IPS-18c (cell line): Measurements from ENCODE around the gene LDLR.

Source experiments
- H3K4me3 ChIP-seq: 2 replicates; pipeline ENCODE4 v1.7.0; 2013; ENCODE audit warnings: low read depth, mild to moderate bottlenecking, low read length, moderate library complexity; ENCODE audit not compliant: insufficient read depth
- H3K9me3 ChIP-seq: one replicate; pipeline ENCODE4 v1.6.1; 2013; ENCODE audit warnings: mild to moderate bottlenecking, low read length, moderate library complexity; ENCODE audit not compliant: control insufficient read depth, insufficient read depth

Gene LDLR

DNA sequence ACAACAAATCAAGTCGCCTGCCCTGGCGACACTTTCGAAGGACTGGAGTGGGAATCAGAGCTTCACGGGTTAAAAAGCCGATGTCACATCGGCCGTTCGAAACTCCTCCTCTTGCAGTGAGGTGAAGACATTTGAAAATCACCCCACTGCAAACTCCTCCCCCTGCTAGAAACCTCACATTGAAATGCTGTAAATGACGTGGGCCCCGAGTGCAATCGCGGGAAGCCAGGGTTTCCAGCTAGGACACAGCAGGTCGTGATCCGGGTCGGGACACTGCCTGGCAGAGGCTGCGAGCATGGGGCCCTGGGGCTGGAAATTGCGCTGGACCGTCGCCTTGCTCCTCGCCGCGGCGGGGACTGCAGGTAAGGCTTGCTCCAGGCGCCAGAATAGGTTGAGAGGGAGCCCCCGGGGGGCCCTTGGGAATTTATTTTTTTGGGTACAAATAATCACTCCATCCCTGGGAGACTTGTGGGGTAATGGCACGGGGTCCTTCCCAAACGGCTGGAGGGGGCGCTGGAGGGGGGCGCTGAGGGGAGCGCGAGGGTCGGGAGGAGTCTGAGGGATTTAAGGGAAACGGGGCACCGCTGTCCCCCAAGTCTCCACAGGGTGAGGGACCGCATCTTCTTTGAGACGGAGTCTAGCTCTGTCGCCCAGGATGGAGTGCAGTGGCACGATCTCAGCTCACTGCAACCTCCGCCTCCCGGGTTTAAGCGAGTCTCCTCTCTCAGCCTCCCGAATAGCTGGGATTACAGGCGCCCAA is at the start of gene LDLR:
TSS of gene LDLR (plus strand) at position 210 of the 760 bp plus-strand sequence. CDS start at position 296, 86 bp downstream.
- H3K9me3 ChIP-seq: no peaks in the 10 kb centered on the region
- peak within 1 kb of the TSS; percentile 82 for H3K4me3 ChIP-seq

DNA sequence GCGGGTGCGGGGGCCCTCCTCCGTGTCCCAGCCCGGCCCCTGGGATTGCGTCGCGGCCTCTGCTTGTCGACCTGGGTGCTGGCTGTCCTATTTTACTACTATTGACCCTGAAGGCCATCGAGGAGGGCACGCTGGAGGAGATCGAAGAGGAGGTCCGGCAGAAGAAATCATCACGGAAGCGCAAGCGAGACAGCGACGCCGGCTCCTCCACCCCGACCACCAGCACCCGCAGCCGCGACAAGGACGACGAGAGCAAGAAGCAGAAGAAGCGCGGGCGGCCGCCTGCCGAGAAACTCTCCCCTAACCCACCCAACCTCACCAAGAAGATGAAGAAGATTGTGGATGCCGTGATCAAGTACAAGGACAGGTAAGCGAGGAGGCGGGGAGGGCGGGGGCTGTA is 48.1 kb upstream of the LDLR start:
- Histone ChIP-seq H3K9me3 (peaks cover 4% of the 10 kb centered on the region), H3K4me3 (no peak overlapping the region)

DNA sequence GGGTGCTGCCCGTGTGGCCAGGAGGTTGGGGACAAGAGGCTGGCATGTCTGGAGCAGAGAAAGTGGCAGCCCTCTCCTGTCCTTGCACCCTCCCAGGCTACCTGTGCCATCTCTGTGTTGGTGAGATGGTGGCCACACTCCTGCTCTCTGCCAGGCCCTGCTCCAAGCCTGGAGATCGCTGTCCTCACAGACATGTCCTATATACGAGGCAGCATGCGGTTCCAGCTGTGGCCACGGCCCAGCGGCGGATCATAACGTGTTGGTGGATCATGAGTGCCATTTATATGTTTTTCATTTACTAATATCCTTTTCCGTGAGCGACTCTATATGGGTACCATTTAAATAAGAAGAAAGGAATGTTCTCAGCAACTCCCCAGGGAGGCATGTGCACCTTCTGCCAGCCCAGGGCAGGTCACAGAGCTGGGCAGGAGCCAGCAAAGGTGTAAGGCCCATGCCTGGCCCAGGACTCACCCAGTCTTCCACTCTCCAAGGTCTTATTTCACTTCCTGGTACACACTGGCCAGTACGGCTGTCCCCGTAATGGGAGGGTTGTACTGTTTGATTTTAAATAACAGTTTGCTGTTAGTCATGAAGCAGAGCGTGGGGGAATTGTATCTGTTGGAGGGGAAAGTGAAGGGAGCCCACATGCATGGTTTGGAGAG is 47.2 kb upstream of the LDLR start:
- Histone ChIP-seq H3K9me3 (peaks cover 4% of the 10 kb centered on the region), H3K4me3 (no peak overlapping the region)

DNA sequence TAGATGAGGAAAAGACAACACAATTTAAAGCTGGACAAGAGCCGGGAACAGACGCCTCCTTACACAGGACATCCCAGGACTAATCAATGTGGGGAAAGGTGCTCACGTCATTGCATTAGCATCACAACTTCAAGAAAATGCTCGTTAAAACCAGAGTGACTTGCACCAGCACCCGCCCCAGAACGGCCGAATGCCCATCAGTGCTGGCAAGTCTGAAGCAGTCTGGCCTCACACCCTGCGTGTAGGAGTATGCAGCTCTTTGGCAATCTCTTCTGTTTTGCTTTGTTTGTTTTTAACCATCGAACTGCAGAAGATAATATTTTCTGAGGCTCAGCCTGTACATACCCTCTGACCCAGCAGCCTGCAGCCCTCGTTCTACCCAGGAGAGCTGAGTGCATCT is 44.8 kb upstream of the LDLR start:
- H3K9me3 ChIP-seq: peaks cover under 1% of the 10 kb centered on the region
- no peak overlapping the region for H3K4me3 ChIP-seq

DNA sequence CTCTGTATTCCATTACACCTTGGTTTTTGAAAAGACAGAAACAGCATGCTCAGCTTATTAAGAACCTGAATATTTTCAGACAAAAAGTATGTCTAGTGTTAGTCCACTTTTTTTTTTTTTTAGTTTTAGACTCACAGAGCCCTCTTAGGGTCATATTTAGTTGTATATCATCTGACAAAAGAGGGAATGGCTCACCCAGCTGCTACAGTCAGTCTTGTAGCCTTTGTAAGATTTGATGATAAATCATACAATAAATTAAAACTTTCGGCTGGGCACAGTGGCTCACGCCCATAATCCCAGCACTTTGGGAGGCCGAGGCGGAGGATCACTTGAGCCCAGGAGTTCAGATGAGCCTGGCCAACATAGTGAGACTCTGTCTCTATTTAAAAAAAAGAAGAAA is 43.7 kb upstream of the LDLR start:
- H3K4me3 ChIP-seq: no peak overlapping the region
- H3K9me3 ChIP-seq: no peaks in the 10 kb centered on the region

DNA sequence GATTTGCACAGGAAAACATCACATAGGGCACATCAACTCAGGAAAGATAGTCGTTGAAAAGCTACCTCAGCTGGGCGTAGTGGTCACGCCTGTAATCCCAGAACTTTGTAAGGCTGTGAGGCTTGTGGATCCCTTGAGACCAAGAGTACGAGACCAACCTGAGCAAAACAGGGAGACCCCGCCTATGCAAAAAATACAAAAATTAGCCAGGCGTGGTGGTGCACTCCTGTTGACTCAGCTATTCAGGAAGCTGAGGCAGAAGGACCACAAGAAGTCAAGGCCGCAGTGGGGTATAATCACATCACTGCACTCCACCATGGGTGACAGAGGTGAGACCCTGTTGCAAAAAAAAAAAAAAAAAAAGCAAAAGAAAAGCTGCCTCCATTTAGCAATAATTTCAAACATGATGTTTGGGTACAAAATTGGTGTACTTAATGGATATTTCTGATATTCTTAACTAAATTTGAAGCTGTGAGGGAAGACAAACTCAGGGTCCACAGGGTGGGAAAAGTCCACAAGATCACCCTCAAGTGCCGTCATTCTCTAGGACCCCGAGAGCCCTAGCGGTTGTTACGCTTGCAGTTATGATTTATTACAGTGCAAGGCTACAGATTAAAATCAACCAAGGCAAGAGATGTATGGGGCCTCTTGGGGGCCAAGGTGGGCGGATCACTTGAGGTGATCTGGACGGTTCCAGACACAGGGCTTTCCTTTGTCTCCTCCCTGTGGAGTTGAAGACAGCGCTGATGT is 42.5 kb upstream of the LDLR start:
- H3K4me3 ChIP-seq: no peak overlapping the region
- H3K9me3 ChIP-seq: peaks cover 2% of the 10 kb centered on the region

DNA sequence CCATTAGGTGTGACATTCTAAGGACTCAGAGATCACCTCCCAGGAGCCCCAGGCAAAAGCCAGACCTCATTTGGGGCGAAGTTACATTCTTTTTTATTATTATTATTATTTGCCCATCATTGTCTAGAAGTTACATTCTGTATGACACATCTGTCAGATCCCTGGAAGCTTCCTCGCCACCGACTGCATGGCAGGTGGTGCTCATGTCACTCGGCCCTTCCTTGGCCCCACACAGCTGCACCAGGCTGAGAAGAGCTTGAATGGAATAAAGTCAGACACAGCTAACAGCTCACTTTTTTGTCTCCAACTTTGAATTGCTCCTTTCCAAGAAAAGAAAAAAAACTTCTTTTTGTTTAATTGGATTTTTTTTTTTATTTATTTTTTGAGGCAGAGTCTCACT is 41.4 kb upstream of the LDLR start:
- H3K9me3 ChIP-seq: peaks cover 2% of the 10 kb centered on the region

DNA sequence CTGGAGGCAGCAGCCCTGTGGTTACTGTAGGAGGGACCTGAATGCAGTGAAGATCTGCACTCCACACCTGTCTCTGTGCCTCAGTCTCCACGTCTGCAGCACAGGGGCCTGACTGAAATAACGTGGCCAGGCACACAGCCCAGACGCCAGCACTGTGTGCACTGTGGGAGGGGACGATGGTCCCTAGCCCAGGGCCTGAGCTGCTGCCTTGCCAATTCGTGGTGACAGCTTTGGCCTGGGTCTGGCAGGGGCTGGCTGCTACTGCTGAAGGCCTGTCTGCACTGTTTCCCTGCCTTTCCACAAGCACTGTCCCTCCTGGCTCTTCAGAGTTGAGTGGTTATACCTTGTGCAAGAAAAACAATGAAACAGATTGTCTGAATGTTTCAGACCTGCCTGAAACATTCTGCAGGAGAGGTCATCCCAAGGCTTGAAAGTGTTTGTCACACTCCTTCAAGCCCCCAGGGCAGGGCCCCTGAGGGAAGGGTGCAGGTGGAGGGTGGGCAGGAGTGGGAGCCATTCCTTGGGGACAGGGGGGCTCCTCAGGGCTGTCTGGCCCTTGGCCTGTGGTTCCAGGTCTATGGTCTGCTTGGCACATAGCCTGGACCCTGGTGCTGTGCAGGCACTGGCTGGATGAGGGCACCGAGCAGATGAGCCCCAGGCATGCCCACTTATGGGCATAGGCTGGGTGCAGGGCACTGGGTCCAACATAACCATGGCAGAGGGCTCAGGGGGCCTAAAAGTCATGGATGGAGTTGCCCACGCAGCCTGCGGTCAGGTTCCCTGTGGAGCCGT is 38.7 kb upstream of the LDLR start:
- peaks cover 2% of the 10 kb centered on the region for H3K9me3 ChIP-seq

More for the DNA sequence above, 41.4 kb upstream of the LDLR start:
- no peak overlapping the region for H3K4me3 ChIP-seq

DNA sequence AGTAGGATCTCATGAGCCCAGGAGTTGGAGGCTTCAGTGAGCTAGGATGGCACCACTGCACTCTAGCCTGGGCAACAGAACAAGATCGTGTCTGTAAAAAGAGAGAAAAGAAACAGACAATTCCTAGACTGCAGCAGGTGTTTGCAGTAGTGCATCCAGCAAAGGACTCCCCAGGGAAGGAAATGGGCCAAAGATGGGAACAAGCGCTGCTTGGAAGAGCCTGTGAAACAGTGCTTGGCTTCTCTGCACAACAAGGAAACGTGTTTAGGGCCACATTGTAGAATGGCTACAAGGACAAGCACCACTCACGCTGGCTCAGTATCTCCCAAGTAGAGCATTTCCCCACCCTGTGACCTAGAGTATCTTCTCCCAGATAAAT is 35.5 kb upstream of the LDLR start:
- H3K9me3 ChIP-seq: peaks cover 4% of the 10 kb centered on the region
- H3K4me3 ChIP-seq: no peak overlapping the region

More for the DNA sequence above, 38.7 kb upstream of the LDLR start:
- H3K4me3 ChIP-seq: no peak overlapping the region

DNA sequence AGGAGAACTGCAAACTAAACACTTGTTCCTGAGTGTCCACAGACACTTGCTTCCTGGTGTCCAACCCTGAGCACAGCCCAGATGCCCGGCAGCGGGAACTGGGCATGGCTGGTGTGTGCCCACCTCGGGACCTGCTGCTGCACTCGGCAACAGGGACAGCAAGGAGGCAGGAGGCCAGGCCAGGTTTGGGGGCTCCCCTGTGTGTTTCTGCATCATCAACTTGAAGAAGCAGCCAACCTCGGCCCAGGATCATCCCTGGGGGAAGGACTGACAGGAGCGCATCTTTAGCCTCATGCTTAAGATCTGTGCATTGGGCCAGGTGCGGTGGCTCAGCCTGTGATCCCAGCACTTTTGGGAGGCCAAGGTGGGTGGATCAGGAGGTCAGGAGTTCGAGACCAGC is 35.1 kb upstream of the LDLR start:
- Histone ChIP-seq H3K4me3 (no peak overlapping the region), H3K9me3 (peaks cover 4% of the 10 kb centered on the region)

DNA sequence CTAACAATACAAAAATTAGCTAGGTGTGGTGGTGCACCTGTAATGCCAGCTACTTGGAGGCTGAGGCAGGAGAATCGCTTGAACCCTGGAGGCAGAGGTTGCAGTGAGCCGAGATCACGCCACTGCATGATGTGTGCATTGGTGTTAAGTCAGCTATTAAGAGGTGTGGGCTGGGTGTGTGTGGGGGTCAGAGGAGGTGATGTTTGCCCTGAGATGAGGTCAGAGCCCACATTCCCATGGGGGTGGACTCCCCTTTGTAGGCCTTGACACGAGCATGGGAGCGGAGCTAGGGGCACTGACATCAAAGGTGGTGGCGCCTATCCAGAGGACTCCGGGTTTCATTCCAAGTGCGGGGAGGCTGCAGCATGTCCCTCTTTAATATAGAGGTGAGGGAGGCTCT is 34.6 kb upstream of the LDLR start:
- peaks cover 4% of the 10 kb centered on the region for H3K9me3 ChIP-seq
- H3K4me3 ChIP-seq: no peak overlapping the region

DNA sequence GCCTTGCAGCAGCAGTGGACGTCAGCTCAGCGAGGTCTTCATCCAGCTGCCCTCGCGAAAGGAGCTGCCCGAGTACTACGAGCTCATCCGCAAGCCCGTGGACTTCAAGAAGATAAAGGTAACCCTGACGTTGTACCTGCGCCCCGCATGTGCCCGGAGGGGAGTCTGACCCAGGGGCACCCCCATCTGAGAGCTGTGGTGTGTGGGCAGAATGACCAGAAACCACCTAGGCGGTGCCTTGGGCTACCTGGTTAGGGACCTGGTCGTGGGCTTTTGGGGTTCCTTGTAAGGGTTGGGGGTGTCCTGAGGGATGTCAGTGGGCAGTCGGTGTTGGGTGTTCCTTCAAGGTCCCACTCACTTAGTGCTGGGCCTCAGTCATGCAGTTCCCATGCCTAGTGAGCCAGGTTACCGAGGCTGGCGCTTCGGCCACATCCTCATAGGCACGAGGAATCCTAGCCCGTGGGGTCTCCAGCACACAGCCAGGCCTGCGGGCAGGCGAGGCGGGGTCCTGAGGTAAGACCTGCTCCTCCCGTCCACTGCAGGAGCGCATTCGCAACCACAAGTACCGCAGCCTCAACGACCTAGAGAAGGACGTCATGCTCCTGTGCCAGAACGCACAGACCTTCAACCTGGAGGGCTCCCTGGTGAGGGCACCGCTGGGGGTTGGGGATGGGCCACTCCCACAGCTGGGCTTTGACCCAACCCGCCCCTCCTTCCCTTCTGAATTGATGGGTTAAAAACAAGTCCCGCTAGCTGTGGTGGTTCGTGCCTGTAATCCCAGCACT is 30.8 kb upstream of the LDLR start:
- Histone ChIP-seq H3K9me3 (peaks cover 2% of the 10 kb centered on the region), H3K4me3 (no peak overlapping the region)

DNA sequence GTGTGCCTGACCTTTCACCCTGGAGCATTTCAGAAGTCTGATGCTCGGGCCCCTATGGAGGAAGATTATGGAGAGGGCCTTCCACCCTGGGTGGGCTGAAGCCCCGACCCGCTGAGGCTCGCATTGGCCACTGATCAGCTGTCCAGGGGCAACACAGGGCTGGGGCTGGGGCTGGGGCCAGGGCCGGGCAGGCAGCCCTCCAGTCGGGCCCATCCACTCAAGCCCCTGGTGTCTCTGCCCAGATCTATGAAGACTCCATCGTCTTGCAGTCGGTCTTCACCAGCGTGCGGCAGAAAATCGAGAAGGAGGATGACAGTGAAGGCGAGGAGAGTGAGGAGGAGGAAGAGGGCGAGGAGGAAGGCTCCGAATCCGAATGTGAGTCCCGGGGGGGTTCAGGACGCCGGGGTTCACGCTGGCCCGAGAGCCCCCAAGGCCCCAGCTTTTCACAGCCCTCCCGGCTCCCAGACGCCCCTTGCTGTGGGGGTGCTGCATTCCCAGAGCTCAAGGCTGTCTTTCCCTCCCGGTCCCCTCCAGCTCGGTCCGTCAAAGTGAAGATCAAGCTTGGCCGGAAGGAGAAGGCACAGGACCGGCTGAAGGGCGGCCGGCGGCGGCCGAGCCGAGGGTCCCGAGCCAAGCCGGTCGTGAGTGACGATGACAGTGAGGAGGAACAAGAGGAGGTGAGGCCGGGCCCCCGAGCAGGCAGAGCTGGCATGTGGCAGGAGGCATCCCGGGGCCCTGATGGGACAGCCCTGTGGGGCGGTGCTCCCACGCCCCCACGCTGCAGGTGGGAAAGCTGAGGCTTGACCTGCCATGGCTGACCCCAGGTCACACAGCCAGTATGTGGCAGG is 29.5 kb upstream of the LDLR start:
- no peak overlapping the region for H3K4me3 ChIP-seq
- peaks cover 2% of the 10 kb centered on the region for H3K9me3 ChIP-seq

DNA sequence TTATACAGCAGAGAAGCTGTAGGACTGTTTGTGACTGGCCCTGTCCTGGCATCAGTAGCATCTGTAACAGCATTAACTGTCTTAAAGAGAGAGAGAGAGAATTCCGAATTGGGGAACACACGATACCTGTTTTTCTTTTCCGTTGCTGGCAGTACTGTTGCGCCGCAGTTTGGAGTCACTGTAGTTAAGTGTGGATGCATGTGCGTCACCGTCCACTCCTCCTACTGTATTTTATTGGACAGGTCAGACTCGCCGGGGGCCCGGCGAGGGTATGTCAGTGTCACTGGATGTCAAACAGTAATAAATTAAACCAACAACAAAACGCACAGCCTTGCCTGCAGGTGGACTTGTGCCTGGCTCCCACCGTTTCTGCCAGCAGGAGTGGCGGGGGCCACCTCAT is 27.3 kb upstream of the LDLR start:
- Histone ChIP-seq H3K9me3 (peaks cover 2% of the 10 kb centered on the region), H3K4me3 (no peak overlapping the region)

DNA sequence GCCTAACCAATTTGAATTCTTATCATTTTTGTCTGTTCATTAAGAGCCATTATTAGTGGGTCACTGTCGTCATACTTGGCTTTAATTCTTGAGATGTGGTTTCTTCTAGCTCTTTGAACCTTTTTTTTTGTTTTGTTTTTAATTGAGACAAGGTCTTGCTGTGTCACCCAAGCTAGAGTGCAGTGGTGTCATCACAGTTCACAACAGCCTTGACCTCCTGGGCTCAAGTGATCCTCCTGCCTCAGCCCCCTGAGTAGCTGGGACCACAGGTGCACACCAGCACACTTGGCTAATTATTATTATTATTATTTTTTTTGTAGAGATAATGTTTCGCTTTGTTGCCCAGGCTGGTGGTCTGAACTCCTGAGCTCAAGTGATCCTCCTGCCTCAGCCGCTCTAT is 25.8 kb upstream of the LDLR start:
- peaks cover 2% of the 10 kb centered on the region for H3K9me3 ChIP-seq
- no peak overlapping the region for H3K4me3 ChIP-seq

DNA sequence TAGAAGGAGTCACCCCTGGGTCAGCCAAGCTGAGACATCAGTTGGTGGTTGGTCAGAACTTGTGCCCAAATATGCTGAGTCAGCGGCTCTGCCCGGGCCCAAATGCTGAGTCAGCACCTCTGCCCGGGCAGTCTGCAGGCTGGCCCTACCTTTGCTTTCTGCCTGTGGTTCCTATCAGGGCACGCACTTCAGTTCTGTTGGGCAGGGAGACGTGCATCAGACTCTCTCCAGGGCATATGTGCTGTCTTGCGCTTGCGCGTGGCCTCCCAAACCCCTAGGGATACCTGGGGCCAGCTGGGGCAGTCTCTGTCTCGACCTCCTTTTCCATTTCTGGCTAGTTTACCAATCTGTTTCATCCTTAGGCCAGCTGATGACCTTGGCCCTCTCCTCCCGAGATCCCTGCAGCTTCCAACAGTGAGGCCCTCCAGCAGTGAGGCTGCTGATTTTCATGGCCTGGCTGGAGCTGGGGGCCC is 24.4 kb upstream of the LDLR start:
- Histone ChIP-seq H3K4me3 (no peak overlapping the region), H3K9me3 (no peaks in the 10 kb centered on the region)
